GM23338 (cell line): ENCODE results near the gene TP53I3.

ENCODE experiments used
- CREB1 ChIP-seq: fragments of 250-450 bp; sonication (Bioruptor Pico); IDR thresholded peaks from 2 replicates; pipeline ENCODE4 v1.5.0; 2020; ENCODE audit warnings: low read depth, mild to moderate bottlenecking, moderate library complexity
- CTCF ChIP-seq, 2 experiments: fragments of 200-600 bp in 1 of 2; sonication (generic) in 1 of 2; conservative IDR thresholded peaks; 2 replicates each; pipeline versions ENCODE4 v1.5.1 to v1.6.1; 2016 to 2017; ENCODE audit warnings: antibody characterized with exemption in 2 of 2, low read depth in 2 of 2, mild to moderate bottlenecking in 2 of 2, moderate library complexity in 1 of 2
- EZH2 ChIP-seq: fragments of 200-600 bp; sonication (generic); IDR thresholded peaks from one replicate; pipeline ENCODE4 v1.8.0; 2017; ENCODE audit warnings: antibody characterized with exemption, mild to moderate bottlenecking, low read depth; ENCODE audit not compliant: unreplicated experiment
- POLR2AphosphoS5 ChIP-seq: IDR thresholded peaks from 2 replicates; pipeline ENCODE4 v1.6.1; 2016; ENCODE audit warnings: antibody characterized with exemption, low read depth
- STAT1 ChIP-seq: IDR thresholded peaks from one replicate; pipeline ENCODE4 v1.6.1; 2016; ENCODE audit warnings: antibody characterized with exemption; ENCODE audit not compliant: unreplicated experiment
- TF ChIP-seq, protein P1 (sequence below): IDR thresholded peaks from one replicate; pipeline ENCODE4 v1.6.1; 2018; ENCODE audit warnings: antibody characterized with exemption; ENCODE audit not compliant: unreplicated experiment

DNA sequence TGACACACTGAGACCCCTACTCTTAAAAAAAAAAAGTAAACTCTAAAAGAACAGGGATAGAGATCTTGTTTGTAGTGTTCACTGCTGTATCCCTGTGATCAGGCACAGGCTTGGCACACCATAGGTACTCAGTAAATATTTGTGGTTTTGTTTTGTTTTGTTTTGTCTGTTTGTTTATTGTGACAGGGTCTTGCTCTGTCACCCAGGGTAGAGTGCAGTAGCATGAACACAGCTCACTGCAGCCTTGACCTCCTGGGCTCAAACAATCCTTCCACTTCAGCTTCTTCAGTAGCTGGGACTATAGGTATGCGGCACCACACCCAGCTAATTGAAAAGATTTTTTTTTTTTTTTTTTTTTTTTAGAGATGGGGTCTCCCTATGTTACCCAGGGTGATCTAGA is 31.7 kb downstream of the TP53I3 start:
- TF ChIP-seq CTCF (conservative IDR thresholded peaks at IDR 0.05; ENCODE audit: low read depth in 2 of 2) (no peak), POLR2AphosphoS5 (no peak), EZH2 (no peak), STAT1 (no peak), CREB1 (CRISPR knock-in tag) (no peak)
- TF ChIP-seq, protein P1, sequence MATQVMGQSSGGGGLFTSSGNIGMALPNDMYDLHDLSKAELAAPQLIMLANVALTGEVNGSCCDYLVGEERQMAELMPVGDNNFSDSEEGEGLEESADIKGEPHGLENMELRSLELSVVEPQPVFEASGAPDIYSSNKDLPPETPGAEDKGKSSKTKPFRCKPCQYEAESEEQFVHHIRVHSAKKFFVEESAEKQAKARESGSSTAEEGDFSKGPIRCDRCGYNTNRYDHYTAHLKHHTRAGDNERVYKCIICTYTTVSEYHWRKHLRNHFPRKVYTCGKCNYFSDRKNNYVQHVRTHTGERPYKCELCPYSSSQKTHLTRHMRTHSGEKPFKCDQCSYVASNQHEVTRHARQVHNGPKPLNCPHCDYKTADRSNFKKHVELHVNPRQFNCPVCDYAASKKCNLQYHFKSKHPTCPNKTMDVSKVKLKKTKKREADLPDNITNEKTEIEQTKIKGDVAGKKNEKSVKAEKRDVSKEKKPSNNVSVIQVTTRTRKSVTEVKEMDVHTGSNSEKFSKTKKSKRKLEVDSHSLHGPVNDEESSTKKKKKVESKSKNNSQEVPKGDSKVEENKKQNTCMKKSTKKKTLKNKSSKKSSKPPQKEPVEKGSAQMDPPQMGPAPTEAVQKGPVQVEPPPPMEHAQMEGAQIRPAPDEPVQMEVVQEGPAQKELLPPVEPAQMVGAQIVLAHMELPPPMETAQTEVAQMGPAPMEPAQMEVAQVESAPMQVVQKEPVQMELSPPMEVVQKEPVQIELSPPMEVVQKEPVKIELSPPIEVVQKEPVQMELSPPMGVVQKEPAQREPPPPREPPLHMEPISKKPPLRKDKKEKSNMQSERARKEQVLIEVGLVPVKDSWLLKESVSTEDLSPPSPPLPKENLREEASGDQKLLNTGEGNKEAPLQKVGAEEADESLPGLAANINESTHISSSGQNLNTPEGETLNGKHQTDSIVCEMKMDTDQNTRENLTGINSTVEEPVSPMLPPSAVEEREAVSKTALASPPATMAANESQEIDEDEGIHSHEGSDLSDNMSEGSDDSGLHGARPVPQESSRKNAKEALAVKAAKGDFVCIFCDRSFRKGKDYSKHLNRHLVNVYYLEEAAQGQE = no peak
